Lower leg skin (tissue), 3 donors: ENCODE measurements around the gene SPARCL1.

Experiments used
- CTCF ChIP-seq, 3 donors: fragments of 450-650 bp; IDR thresholded peaks; one replicate each; pipeline ENCODE4 v1.5.1; 2016; ENCODE audit warnings: antibody characterized with exemption in 3 of 3, mild to moderate bottlenecking in 3 of 3, moderate library complexity in 2 of 3
- POLR2A ChIP-seq, 2 donors: fragments of 450-650 bp; IDR thresholded peaks; one replicate each; pipeline ENCODE4 v1.6.1; 2016 to 2017; ENCODE audit warnings: antibody characterized with exemption in 2 of 2, mild to moderate bottlenecking in 1 of 2, moderate library complexity in 1 of 2

GRCh38 chr4:87559090-87559837 lies 30.1 kb upstream of the SPARCL1 start:
- TF ChIP-seq CTCF (IDR thresholded peaks at IDR 0.05) (no peak), POLR2A (IDR thresholded peaks at IDR 0.05) (no peak)
